PFSK-1 (cell line): ENCODE measurements around the gene UBTD1.

Source experiments
- FOXP2 ChIP-seq: optimal IDR thresholded peaks from 2 replicates; pipeline ENCODE3; 2011; ENCODE audit warnings: borderline replicate concordance, control low read depth, inconsistent platforms; ENCODE audit not compliant: insufficient read depth; ENCODE audit errors: extremely low read length, extremely low read depth
- POLR2AphosphoS5 ChIP-seq: IDR thresholded peaks from 2 replicates; pipeline ENCODE4 v1.6.1; 2012; ENCODE audit warnings: low read depth, mild to moderate bottlenecking, control low read depth, low read length, moderate library complexity
- REST ChIP-seq, 2 experiments: IDR thresholded peaks; 2 replicates each; pipeline versions ENCODE4 v1.6.1 to v1.8.0; 2011 to 2012; ENCODE audit warnings: low read depth in 2 of 2, low read length in 2 of 2, control low read depth in 1 of 2, inconsistent platforms in 1 of 2, mild to moderate bottlenecking in 1 of 2, moderate library complexity in 1 of 2; ENCODE audit not compliant: insufficient read depth in 1 of 2
- SIN3A ChIP-seq: IDR thresholded peaks from 2 replicates; pipeline ENCODE4 v1.6.1; 2012; ENCODE audit warnings: mild to moderate bottlenecking, low read length, moderate library complexity, borderline replicate concordance; ENCODE audit not compliant: insufficient read depth
- TAF1 ChIP-seq: IDR thresholded peaks from 2 replicates; pipeline ENCODE4 v1.6.1; 2012; ENCODE audit warnings: low read length, control low read depth, borderline replicate concordance; ENCODE audit not compliant: insufficient read depth

The UBTD1 gene

GRCh38 chr10:97590082-97590747 is 91.5 kb downstream of the UBTD1 start:
- no peak for TF ChIP-seq REST (IDR thresholded peaks at IDR 0.05; ENCODE audit: insufficient read depth in 1 of 2, low read depth in 2 of 2, low read length in 2 of 2)
- no peak for TF ChIP-seq POLR2AphosphoS5
- no peak for TF ChIP-seq FOXP2
- no peak for TF ChIP-seq SIN3A
- no peak for TF ChIP-seq TAF1

GRCh38 chr10:97590748-97591495 is 92.2 kb downstream of the UBTD1 start:
- TF ChIP-seq POLR2AphosphoS5: no peak
- no peak for TF ChIP-seq TAF1
- TF ChIP-seq REST (IDR thresholded peaks at IDR 0.05; ENCODE audit: insufficient read depth in 1 of 2, low read depth in 2 of 2, low read length in 2 of 2): no peak
- TF ChIP-seq FOXP2: no peak
- TF ChIP-seq SIN3A: no peak

GRCh38 chr10:97593421-97593820 is 94.7 kb downstream of the UBTD1 start:
- TF ChIP-seq SIN3A (no peak), REST (IDR thresholded peaks at IDR 0.05; ENCODE audit: insufficient read depth in 1 of 2, low read depth in 2 of 2, low read length in 2 of 2) (no peak), POLR2AphosphoS5 (no peak), TAF1 (no peak), FOXP2 (no peak)

GRCh38 chr10:97596101-97597082 is 97.7 kb downstream of the UBTD1 start:
- TF ChIP-seq REST (IDR thresholded peaks at IDR 0.05; ENCODE audit: insufficient read depth in 1 of 2, low read depth in 2 of 2, low read length in 2 of 2) (no peak), SIN3A (no peak), FOXP2 (no peak), POLR2AphosphoS5 (no peak), TAF1 (no peak)
